ENCODE results near the gene HMCES. TPM values are rescaled to one million over a fixed set of nuclear protein-coding genes. Genes with fewer than 3 reads are reported as not detected.

The HMCES gene
- total RNA-seq, 2 experiments from 2014 or later = 54.5 to 57.8 TPM

DNA sequence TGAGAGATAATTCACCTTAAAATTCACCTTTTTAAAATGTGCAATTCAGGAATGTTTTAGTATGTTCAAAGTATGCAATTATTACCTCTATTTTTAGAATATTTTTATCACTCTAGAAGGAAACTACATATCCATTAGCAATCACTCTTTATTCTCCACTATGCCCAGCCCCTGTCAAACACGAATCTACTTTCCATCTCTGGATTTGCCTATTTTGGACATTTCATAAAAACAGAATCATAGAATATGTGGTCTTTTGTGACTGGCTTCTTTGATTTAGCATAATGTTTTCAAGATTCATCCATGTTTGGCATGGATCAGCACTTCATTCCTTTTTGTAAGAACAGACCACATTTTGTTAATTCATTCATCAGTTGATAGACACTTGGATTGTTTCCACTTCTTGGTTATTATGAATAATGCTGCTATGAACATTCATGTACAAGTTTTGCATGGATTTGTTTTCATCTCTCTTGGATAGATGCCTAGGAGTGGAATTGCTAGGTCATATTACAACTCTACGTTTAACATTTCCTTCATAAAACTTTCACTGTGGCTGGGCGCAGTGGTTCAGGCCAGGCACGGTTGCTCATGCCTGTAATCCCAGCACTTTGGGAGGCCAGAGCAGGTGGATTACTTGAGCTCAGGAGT lies 12.7 kb downstream of the HMCES start:
- ChIA-PET CTCF (interaction anchor here (1.9 kb wide), 1 partner anchor 12 kb away, joined by 6 read pairs; no protein-coding TSS in a partner anchor), POLR2A (interaction anchor here (1.1 kb wide), 1 partner anchor 25 kb away, joined by 5 read pairs; a partner anchor contains a TSS)
- intact Hi-C loops (cut with micrococcal nuclease) = no loop called here
- Mint-ChIP-seq H3K4me3 (no peak overlapping the region), H3K9me3 (no peaks in the 10 kb centered on the region), H3K36me3 (ENCODE audit: low read depth) (peaks cover 30% of the 10 kb centered on the region), H3K27ac (no peak overlapping the region), H3K27me3 (no peaks in the 10 kb centered on the region), H3K4me1 (ENCODE audit: low read depth) (peaks cover 15% of the 10 kb centered on the region)
- ATAC-seq (no peak), DNase-seq (no peak)
- TF ChIP-seq, protein P1, sequence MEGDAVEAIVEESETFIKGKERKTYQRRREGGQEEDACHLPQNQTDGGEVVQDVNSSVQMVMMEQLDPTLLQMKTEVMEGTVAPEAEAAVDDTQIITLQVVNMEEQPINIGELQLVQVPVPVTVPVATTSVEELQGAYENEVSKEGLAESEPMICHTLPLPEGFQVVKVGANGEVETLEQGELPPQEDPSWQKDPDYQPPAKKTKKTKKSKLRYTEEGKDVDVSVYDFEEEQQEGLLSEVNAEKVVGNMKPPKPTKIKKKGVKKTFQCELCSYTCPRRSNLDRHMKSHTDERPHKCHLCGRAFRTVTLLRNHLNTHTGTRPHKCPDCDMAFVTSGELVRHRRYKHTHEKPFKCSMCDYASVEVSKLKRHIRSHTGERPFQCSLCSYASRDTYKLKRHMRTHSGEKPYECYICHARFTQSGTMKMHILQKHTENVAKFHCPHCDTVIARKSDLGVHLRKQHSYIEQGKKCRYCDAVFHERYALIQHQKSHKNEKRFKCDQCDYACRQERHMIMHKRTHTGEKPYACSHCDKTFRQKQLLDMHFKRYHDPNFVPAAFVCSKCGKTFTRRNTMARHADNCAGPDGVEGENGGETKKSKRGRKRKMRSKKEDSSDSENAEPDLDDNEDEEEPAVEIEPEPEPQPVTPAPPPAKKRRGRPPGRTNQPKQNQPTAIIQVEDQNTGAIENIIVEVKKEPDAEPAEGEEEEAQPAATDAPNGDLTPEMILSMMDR (IDR thresholded peaks at IDR 0.05) = no peak

DNA sequence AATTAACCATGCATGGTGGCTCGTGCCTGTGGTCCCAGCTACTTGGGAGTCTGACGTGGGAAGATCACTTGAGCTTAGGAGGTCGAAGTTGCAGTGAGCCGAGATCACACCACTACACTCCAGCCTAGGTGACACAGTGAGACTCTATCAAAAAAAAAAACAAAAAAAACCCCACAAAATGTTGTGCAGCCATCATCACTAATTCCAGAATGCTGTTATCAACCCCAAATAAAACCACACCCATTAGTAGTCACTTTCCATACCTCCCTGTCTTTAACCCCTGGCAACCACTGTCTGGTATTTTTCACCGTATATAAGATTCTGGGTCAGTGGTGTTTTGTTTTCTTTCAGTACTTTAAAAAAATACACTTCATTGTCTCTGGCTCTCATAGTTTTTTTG lies 16.6 kb downstream of the HMCES start:
- ChIA-PET POLR2A (interaction anchor here (0.6 to 4.1 kb wide), 2 partner anchors 21 to 120 kb away, joined by 3 to 16 read pairs; a partner anchor contains a TSS), CTCF (no interaction called here)
- H3K27ac Mint-ChIP-seq = no peak overlapping the region
- H3K9me3 Mint-ChIP-seq = no peaks in the 10 kb centered on the region
- H3K36me3 Mint-ChIP-seq (ENCODE audit: low read depth) = peaks cover 38% of the 10 kb centered on the region
- DNase-seq (no peak), ATAC-seq (no peak)
- TF ChIP-seq, protein P1 (IDR thresholded peaks at IDR 0.05) = no peak
- no peak overlapping the region for H3K4me3 Mint-ChIP-seq
- intact Hi-C loops (cut with micrococcal nuclease) = no loop called here
- peaks cover 7% of the 10 kb centered on the region for H3K4me1 Mint-ChIP-seq (ENCODE audit: low read depth)
- H3K27me3 Mint-ChIP-seq = no peaks in the 10 kb centered on the region

DNA sequence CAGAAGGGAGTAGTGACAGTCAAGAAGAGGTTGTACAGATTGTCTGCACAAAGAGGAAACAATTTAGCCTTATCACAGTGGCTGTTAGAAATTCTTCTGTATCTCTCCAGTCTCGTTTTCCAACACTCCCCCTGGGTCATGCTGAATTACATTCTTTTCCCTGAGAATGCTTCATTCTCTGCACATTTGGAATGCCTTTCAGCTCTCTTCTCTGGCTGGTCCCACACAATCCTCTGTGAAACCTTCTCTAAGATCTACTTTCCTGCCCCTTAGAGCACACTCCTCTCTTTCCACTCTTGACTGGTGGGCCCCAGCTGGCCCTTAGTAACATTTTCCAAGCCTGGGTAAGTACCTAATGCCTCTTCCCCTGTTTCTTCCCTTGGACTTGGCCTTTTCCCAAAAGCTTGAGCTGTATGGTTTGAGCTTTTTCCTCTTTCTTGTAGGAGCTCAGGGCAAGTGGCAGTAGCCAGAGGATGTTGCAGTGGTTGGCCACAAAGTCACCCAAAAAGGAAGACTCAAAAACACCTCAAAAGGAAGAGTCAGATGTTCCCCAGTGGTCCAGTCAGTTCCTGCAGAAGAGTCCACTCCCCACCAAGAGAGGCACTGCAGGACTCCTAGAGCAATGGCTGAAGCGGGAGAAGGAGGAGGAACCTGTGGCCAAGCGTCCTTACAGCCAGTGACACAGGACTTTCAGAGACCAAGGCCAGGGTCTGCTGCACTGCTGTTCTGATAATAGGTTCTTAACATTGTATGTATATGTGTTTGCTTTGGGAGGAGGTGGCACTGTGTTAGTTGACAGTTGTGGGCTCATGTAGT lies 25.7 kb downstream of the HMCES start:
- H3K4me1 Mint-ChIP-seq (ENCODE audit: low read depth) = peaks cover 33% of the 10 kb centered on the region
- TF ChIP-seq, protein P1 (IDR thresholded peaks at IDR 0.05) = no peak
- ChIA-PET CTCF (interaction anchor here (1.0 to 1.1 kb wide), 2 partner anchors 12 to 25 kb away, joined by 3 read pairs; a partner anchor contains a TSS), POLR2A (interaction anchor here (2.3 to 4.8 kb wide), 2 partner anchors 9 to 12 kb away, joined by 7 to 34 read pairs; a partner anchor contains a TSS)
- no peaks in the 10 kb centered on the region for H3K9me3 Mint-ChIP-seq
- intact Hi-C loops (cut with micrococcal nuclease) = no loop called here
- peak overlapping the region; percentile 64 for H3K27ac Mint-ChIP-seq
- peaks cover 31% of the 10 kb centered on the region for H3K36me3 Mint-ChIP-seq (ENCODE audit: low read depth)
- H3K27me3 Mint-ChIP-seq = no peaks in the 10 kb centered on the region
- no peak for DNase-seq
- peak; percentile 17 for ATAC-seq
- H3K4me3 Mint-ChIP-seq = no peak overlapping the region

DNA sequence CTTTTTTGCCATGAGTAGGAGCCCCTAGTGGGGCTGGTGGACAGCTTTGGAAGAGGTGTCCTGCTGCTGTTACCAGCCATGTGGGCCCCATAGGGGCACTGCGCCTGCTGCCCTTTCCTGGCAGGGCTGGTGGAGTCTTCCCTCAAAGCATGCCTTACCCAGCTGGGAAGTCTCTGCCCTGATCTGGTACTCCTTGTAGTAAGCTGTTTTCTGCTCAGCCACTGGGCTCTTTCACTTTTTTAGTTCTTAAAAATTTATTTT lies 26.2 kb downstream of the HMCES start:
- Mint-ChIP-seq H3K4me1 (ENCODE audit: low read depth) (peaks cover 33% of the 10 kb centered on the region), H3K4me3 (no peak overlapping the region), H3K27ac (no peak overlapping the region), H3K36me3 (ENCODE audit: low read depth) (peaks cover 28% of the 10 kb centered on the region), H3K27me3 (no peaks in the 10 kb centered on the region), H3K9me3 (no peaks in the 10 kb centered on the region)
- TF ChIP-seq, protein P1 (IDR thresholded peaks at IDR 0.05) = no peak
- DNase-seq = no peak
- intact Hi-C loops (cut with micrococcal nuclease) = no loop called here
- ChIA-PET CTCF (interaction anchor here (1.0 to 1.1 kb wide), 2 partner anchors 11 to 26 kb away, joined by 3 read pairs; a partner anchor contains a TSS), POLR2A (interaction anchor here (2.3 to 4.8 kb wide), 2 partner anchors 9 to 11 kb away, joined by 7 to 34 read pairs; a partner anchor contains a TSS)
- no peak for ATAC-seq
